Muscle layer of duodenum (tissue), 2 donors: Measurements from ENCODE around the gene DTWD2.
"Not testable (repeated sequence)": the region's sequence is repeated elsewhere in the genome, so short reads cannot be mapped to it uniquely, and the experiment has no call there.

Experiments used
- H3K27ac ChIP-seq: one replicate; pipeline ENCODE4 v1.7.0; 2013; ENCODE audit warnings: mild to moderate bottlenecking, low read length
- H3K27me3 ChIP-seq: one replicate; pipeline ENCODE4 v1.7.0; 2013; ENCODE audit warnings: low read depth, mild to moderate bottlenecking, control low read depth, low read length
- H3K36me3 ChIP-seq, 2 donors: one replicate each; pipeline ENCODE4 v1.7.0; 2013; ENCODE audit warnings: low read length in 2 of 2, control low read depth in 1 of 2, mild to moderate bottlenecking in 1 of 2; ENCODE audit not compliant: insufficient read depth in 2 of 2, control insufficient read depth in 1 of 2
- H3K4me1 ChIP-seq, 2 donors: one replicate each; pipeline ENCODE4 v1.7.0; 2013; ENCODE audit warnings: low read length in 2 of 2, mild to moderate bottlenecking in 2 of 2, control low read depth in 1 of 2, moderate library complexity in 1 of 2; ENCODE audit not compliant: insufficient read depth in 2 of 2, control insufficient read depth in 1 of 2
- H3K4me3 ChIP-seq, 2 donors: one replicate each; pipeline ENCODE4 v1.7.0; 2013; ENCODE audit warnings: low read length in 2 of 2, low read depth in 1 of 2, mild to moderate bottlenecking in 1 of 2
- H3K9me3 ChIP-seq, 2 donors: one replicate each; pipeline ENCODE4 v1.7.0; 2013; ENCODE audit warnings: low read length in 2 of 2, control low read depth in 1 of 2, mild to moderate bottlenecking in 1 of 2; ENCODE audit not compliant: control insufficient read depth in 1 of 2
- donor health status: healthy.

The DTWD2 gene

DNA sequence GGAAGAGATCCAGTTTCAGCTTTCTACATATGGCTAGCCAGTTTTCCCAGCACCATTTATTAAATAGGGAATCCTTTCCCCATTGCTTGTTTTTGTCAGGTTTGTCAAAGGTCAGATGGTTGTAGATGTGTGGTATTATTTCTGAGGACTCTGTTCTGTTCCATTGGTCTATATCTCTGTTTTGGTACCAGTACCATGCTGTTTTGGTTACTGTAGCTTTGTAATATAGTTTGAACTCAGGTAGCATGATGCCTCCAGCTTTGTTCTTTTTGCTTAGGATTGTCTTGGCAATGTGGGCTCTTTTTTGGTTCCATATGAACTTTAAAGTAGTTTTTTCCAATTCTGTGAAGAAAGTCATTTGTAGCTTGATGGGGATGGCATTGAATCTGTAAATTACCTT lies 4.8 kb upstream of the DTWD2 start:
- H3K27ac ChIP-seq, H3K36me3 ChIP-seq, H3K27me3 ChIP-seq, H3K9me3 ChIP-seq, H3K4me1 ChIP-seq, H3K4me3 ChIP-seq: not testable (repeated sequence)

DNA sequence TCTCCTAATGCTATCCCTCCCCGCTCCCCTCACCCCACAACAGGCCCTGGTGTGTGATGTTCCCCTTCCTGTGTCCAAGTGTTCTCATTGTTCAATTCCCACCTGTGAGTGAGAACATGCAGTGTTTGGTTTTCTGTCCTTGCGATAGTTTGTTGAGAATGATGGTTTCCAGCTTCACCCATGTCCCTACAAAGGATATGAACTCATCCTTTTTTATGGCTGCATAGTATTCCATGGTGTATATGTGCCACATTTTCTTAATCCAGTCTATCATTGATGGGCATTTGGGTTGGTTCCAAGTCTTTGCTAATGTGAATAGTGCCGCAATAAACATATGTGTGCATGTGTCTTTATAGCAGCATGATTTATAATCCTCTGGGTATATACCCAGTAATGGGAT lies 3.7 kb upstream of the DTWD2 start:
- not testable (repeated sequence) for H3K9me3 ChIP-seq, H3K4me1 ChIP-seq, H3K27ac ChIP-seq, H3K27me3 ChIP-seq, H3K36me3 ChIP-seq, H3K4me3 ChIP-seq

DNA sequence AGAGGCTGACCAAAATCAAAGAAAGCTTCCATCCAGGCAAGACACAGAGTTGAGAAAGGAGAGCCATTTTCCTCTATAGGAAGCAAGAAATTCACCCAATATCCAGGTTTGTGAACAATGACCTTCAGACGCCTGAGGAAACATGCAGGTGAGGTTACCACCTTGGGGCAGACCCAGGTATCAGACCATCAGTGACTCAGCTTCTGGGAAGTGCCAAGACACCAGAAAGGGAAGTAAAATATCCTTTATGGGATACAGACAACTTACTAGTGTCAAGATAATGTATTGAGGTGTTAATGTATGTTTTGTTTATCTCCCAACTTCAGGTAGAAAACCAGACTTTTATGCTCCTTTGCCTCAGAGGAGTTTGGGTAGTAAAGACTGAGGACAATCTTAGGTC lies 2.2 kb upstream of the DTWD2 start:
- H3K4me3 ChIP-seq: no peak overlapping the region
- H3K4me1 ChIP-seq: peaks cover 0 to 7% of the 10 kb centered on the region in 2 donors
- H3K36me3 ChIP-seq: no peaks in the 10 kb centered on the region
- H3K27ac ChIP-seq: no peak overlapping the region
- no peaks in the 10 kb centered on the region for H3K27me3 ChIP-seq
- H3K9me3 ChIP-seq: peaks cover 0 to 3% of the 10 kb centered on the region in 2 donors

DNA sequence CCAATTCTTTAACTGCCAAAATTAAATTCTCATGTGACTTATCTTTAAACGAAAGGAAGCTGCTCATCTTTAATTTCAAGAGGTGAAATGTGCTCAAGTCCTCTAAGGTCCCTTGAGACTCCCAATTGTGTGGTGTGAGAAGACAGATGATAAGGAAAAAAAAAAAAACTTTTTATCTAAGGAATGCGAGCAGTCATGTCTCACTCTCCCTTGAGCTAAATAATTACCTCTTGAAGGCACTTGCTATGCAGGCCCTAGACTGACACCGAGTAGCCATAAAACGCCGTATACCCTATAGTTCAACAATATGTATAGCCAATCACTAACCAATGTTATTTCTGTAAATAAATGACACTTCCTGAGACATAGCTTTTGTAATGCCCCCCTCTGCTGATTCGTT lies 1.5 kb upstream of the DTWD2 start:
- H3K4me1 ChIP-seq: peaks cover 0 to 7% of the 10 kb centered on the region in 2 donors
- no peak overlapping the region for H3K27ac ChIP-seq
- peaks cover 0 to 1% of the 10 kb centered on the region in 2 donors for H3K9me3 ChIP-seq
- H3K4me3 ChIP-seq: no peak overlapping the region
- H3K36me3 ChIP-seq: no peaks in the 10 kb centered on the region
- H3K27me3 ChIP-seq: no peaks in the 10 kb centered on the region

DNA sequence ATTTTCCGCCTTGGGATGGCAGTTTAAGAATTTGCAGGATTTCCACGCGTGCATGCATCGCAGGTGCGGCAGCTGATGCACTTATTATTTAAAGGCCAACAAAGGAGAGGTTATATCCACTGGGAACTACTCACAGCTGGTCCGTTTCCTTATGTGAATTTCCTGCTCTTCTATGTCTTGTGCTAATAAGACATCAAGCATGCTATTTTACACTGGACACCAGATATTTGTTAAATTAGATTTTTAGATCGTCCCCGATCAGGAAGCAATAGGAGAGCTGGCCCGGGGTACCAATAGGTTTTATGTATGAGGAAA lies 476 bp upstream of the DTWD2 start:
- Histone ChIP-seq H3K27ac (peak overlapping the region; percentile 82), H3K27me3 (no peaks in the 10 kb centered on the region), H3K36me3 (no peaks in the 10 kb centered on the region), H3K4me1 (peaks cover 0 to 7% of the 10 kb centered on the region in 2 donors), H3K4me3 (peak overlapping the region; percentile 85 to 88), H3K9me3 (no peaks in the 10 kb centered on the region)

DNA sequence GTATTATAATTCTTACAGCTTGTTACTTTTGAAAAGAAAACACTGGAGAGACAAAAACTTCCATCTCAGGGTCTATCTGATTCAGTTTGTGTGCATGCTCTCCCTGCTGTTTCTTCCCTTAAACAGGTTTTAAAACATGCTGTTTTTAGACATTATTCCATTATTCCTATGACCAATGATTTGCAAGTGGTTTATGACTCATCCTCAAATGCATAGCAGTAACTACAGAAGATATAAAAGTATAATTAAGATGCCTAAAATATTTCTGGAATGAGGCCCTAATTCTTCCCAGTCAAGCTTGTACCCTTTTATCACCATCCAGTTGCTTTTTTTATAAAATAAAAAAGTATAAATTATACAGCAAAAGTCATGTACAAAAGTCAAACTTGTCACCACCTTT lies 3.7 kb downstream of the DTWD2 start:
- peaks cover 0 to 7% of the 10 kb centered on the region in 2 donors for H3K4me1 ChIP-seq
- H3K9me3 ChIP-seq: no peaks in the 10 kb centered on the region
- no peaks in the 10 kb centered on the region for H3K36me3 ChIP-seq
- no peak overlapping the region for H3K27ac ChIP-seq
- H3K4me3 ChIP-seq: no peak overlapping the region
- no peaks in the 10 kb centered on the region for H3K27me3 ChIP-seq

DNA sequence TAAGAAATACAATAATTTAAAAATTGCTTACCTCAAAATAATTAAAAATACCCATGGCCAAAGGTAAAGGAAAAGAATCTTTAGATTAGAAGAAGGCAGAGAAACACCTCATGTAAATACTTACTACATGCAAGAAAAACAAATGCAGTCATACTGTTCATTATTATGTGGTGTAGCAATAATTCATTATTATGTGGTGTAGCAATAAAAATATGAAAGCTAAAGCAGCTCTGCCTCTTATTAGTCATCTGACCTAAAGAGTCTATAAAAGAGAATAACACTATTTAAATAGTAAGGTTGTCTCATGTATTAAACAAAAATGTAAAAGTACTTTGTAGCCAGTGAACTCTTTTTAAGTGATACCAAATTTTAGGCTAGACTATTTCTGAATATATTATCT lies 6.6 kb downstream of the DTWD2 start:
- no peak overlapping the region for H3K4me3 ChIP-seq
- no peaks in the 10 kb centered on the region for H3K27me3 ChIP-seq
- H3K9me3 ChIP-seq: no peaks in the 10 kb centered on the region
- no peak overlapping the region for H3K27ac ChIP-seq
- H3K4me1 ChIP-seq: no peaks in the 10 kb centered on the region
- H3K36me3 ChIP-seq: no peaks in the 10 kb centered on the region

DNA sequence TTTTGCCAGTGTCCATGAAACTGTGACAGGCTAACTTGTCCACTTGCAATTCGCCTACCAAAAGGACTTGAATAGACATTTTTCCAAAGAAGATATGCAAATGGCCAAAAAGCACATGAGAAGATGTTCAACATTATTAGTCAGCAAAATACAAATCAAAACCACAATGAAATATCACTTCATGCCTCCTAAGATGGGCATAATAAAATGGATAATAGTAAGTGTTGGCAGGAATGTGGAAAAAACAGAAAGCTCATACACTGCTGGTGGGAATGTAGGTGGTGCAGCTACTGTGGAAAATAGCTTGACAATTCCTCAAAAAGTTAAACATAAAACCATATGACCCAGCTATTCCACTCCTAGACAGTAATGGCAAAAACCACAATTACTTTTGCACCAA lies 7.9 kb downstream of the DTWD2 start:
- Histone ChIP-seq H3K27me3 (no peaks in the 10 kb centered on the region), H3K36me3 (no peaks in the 10 kb centered on the region), H3K27ac (no peak overlapping the region), H3K4me1 (no peaks in the 10 kb centered on the region), H3K9me3 (no peaks in the 10 kb centered on the region), H3K4me3 (no peak overlapping the region)

DNA sequence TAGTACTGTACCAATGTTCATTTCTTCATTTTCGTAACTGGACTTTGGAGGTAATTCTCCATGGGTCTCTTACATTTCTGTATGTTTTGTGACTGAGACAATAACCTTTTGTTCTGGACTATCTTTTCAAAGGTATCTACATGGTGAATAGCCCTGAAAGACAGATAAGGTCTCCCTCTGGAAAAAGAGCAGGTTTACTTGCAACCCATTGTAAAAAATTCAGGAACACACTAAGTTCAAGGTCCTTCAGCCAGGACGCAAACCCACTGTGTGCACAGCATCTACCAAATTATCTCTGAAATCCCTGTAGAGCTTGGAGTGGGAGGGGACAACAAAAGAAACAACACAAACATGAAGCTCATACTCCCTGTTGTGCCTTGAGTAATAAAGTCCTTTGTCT lies 8.3 kb downstream of the DTWD2 start:
- no peaks in the 10 kb centered on the region for H3K9me3 ChIP-seq
- no peak overlapping the region for H3K4me3 ChIP-seq
- H3K27me3 ChIP-seq: no peaks in the 10 kb centered on the region
- H3K36me3 ChIP-seq: no peaks in the 10 kb centered on the region
- H3K4me1 ChIP-seq: no peaks in the 10 kb centered on the region
- no peak overlapping the region for H3K27ac ChIP-seq

DNA sequence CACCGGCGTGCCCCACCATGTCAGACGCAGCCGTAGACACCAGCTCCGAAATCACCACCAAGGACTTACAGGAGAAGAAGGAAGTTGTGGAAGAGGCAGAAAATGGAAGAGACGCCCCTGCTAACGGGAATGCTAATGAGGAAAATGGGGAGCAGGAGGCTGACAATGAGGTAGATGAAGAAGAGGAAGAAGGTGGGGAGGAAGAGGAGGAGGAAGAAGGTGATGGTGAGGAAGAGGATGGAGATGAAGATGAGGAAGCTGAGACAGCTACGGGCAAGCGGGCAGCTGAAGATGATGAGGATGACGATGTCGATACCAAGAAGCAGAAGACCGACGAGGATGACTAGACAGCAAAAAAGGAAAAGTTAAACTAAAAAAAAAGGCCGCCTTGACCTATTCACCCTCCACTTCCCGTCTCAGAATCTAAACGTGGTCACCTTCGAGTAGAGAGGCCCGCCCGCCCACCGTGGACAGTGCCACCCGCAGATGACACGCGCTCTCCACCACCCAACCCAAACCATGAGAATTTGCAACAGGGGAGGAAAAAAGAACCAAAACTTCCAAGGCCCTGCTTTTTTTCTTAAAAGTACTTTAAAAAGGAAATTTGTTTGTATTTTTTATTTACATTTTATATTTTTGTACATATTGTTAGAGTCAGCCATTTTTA lies 14.4 kb downstream of the DTWD2 start:
- H3K27ac ChIP-seq, H3K9me3 ChIP-seq, H3K4me3 ChIP-seq, H3K27me3 ChIP-seq, H3K4me1 ChIP-seq, H3K36me3 ChIP-seq: not testable (repeated sequence)

DNA sequence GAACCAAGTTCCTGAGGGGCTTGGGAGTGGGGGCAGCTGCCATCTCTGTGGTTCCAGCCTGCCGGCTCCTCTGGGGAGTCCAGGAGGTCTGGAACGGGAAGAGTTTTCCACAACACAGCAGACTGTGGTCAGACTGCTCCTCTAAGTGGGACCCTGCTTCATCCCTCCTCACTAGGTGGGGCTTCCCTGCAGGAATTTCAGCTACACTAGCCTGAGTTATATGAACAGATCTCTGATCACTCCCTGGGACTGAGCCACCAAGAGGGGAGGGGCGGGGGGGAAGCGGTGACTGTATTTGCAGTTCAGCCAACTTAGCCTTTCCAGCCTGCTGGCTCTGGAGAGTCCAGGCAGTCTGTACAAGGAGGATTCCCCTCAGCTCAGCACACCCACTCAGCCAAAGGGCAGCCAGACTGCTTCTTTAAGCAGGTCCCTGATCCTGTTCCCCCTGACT lies 19.4 kb downstream of the DTWD2 start:
- Histone ChIP-seq H3K36me3 (no peaks in the 10 kb centered on the region), H3K9me3 (no peaks in the 10 kb centered on the region), H3K4me3 (no peak overlapping the region), H3K4me1 (peaks cover 0 to 7% of the 10 kb centered on the region in 2 donors), H3K27me3 (no peaks in the 10 kb centered on the region), H3K27ac (no peak overlapping the region)

DNA sequence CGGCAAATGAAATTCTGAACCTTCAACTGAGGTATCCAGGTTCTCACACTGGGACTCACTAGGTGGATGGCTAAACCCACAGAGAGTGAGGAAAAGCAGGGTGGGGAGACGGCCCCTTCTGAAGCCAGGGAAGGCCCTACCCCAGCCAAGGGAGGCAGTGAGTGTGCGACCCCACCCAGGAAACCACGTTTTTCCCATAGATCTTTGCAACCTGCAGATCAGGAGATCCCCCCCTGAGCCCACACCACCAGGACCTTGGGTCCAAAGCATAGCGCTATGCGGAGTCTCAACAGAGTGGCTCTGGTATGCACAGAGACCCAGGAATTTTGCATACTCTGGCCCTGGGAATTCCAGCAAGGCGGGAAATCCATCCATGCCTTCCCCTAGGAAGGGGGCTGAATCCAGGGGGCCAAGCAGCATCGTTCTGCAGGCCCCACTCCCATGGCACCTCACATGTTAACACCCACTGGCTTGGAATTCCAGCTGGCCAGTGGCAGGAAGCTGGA lies 19.9 kb downstream of the DTWD2 start:
- H3K4me1 ChIP-seq: peaks cover 0 to 7% of the 10 kb centered on the region in 2 donors
- H3K36me3 ChIP-seq: no peaks in the 10 kb centered on the region
- H3K9me3 ChIP-seq: no peaks in the 10 kb centered on the region
- no peaks in the 10 kb centered on the region for H3K27me3 ChIP-seq
- H3K4me3 ChIP-seq: no peak overlapping the region
- no peak overlapping the region for H3K27ac ChIP-seq
